ENCODE results near the gene MROH9. TPM values are rescaled to one million over a fixed set of nuclear protein-coding genes. Genes with fewer than 3 reads are reported as not detected.

The MROH9 gene
- total and polyA plus RNA-seq, 2 of the 8 experiments (the other 6 are each of a cell fraction or from before 2014, with no cell fraction given) = not detected

DNA sequence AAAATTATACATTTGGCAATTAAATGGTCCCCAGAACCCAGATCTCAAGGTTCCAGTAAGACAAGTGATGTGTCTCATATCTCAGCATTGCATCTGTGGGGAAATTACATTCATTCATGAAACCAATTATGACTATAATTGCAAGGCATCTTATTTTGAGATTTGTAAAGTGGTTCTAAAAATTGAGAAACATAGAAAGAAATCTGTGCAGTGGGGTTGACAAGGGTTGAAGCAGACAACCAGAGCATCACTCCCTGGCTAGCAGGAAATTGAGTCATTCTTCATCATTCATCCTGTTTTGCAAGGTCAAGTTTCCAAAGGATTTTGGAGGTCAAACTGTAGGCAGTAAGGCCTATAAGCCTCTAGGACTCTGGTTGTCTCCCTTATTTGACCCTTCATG lies 25.1 kb upstream of the MROH9 start (continued):
- TF ChIP-seq, protein P1, sequence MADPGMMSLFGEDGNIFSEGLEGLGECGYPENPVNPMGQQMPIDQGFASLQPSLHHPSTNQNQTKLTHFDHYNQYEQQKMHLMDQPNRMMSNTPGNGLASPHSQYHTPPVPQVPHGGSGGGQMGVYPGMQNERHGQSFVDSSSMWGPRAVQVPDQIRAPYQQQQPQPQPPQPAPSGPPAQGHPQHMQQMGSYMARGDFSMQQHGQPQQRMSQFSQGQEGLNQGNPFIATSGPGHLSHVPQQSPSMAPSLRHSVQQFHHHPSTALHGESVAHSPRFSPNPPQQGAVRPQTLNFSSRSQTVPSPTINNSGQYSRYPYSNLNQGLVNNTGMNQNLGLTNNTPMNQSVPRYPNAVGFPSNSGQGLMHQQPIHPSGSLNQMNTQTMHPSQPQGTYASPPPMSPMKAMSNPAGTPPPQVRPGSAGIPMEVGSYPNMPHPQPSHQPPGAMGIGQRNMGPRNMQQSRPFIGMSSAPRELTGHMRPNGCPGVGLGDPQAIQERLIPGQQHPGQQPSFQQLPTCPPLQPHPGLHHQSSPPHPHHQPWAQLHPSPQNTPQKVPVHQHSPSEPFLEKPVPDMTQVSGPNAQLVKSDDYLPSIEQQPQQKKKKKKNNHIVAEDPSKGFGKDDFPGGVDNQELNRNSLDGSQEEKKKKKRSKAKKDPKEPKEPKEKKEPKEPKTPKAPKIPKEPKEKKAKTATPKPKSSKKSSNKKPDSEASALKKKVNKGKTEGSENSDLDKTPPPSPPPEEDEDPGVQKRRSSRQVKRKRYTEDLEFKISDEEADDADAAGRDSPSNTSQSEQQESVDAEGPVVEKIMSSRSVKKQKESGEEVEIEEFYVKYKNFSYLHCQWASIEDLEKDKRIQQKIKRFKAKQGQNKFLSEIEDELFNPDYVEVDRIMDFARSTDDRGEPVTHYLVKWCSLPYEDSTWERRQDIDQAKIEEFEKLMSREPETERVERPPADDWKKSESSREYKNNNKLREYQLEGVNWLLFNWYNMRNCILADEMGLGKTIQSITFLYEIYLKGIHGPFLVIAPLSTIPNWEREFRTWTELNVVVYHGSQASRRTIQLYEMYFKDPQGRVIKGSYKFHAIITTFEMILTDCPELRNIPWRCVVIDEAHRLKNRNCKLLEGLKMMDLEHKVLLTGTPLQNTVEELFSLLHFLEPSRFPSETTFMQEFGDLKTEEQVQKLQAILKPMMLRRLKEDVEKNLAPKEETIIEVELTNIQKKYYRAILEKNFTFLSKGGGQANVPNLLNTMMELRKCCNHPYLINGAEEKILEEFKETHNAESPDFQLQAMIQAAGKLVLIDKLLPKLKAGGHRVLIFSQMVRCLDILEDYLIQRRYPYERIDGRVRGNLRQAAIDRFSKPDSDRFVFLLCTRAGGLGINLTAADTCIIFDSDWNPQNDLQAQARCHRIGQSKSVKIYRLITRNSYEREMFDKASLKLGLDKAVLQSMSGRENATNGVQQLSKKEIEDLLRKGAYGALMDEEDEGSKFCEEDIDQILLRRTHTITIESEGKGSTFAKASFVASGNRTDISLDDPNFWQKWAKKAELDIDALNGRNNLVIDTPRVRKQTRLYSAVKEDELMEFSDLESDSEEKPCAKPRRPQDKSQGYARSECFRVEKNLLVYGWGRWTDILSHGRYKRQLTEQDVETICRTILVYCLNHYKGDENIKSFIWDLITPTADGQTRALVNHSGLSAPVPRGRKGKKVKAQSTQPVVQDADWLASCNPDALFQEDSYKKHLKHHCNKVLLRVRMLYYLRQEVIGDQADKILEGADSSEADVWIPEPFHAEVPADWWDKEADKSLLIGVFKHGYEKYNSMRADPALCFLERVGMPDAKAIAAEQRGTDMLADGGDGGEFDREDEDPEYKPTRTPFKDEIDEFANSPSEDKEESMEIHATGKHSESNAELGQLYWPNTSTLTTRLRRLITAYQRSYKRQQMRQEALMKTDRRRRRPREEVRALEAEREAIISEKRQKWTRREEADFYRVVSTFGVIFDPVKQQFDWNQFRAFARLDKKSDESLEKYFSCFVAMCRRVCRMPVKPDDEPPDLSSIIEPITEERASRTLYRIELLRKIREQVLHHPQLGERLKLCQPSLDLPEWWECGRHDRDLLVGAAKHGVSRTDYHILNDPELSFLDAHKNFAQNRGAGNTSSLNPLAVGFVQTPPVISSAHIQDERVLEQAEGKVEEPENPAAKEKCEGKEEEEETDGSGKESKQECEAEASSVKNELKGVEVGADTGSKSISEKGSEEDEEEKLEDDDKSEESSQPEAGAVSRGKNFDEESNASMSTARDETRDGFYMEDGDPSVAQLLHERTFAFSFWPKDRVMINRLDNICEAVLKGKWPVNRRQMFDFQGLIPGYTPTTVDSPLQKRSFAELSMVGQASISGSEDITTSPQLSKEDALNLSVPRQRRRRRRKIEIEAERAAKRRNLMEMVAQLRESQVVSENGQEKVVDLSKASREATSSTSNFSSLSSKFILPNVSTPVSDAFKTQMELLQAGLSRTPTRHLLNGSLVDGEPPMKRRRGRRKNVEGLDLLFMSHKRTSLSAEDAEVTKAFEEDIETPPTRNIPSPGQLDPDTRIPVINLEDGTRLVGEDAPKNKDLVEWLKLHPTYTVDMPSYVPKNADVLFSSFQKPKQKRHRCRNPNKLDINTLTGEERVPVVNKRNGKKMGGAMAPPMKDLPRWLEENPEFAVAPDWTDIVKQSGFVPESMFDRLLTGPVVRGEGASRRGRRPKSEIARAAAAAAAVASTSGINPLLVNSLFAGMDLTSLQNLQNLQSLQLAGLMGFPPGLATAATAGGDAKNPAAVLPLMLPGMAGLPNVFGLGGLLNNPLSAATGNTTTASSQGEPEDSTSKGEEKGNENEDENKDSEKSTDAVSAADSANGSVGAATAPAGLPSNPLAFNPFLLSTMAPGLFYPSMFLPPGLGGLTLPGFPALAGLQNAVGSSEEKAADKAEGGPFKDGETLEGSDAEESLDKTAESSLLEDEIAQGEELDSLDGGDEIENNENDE (IDR thresholded peaks at IDR 0.05; ENCODE audit: insufficient replicate concordance, low read length) = no peak
- TF ChIP-seq RNF2 (IDR thresholded peaks at IDR 0.05; ENCODE audit: borderline replicate concordance, low read depth, low read length, missing control alignments, poor library complexity, severe bottlenecking) = no peak
- TF ChIP-seq KDM1A (IDR thresholded peaks at IDR 0.05; ENCODE audit: borderline replicate concordance, low read length) = no peak
- no peak for TF ChIP-seq SIN3A (conservative IDR thresholded peaks at IDR 0.05 in 1 of 2, IDR thresholded peaks at IDR 0.05 in 1 of 2; ENCODE audit: low read depth in 1 of 2, low read length in 2 of 2)
- TF ChIP-seq ASH2L (IDR thresholded peaks at IDR 0.05; ENCODE audit: low read length) = no peak
- TF ChIP-seq CHD2 (IDR thresholded peaks at IDR 0.05; ENCODE audit: low read length) = no peak
